GM10248 (cell line): Measurements from ENCODE around the gene MMS22L.

Experiments used
- CTCF ChIA-PET: fragments of 300-600 bp; sonication (Branson Sonifier 250); formaldehyde crosslinking; extraction: SDS; loops from one replicate; lab custom pipeline; 2021; ENCODE audit warnings: antibody characterized with exemption; lab: Yijun Ruan, JAX
- POLR2A ChIA-PET: fragments of 350-650 bp; sonication (Branson Sonifier 250); formaldehyde crosslinking; extraction: SDS; loops from one replicate; lab custom pipeline; 2020; ENCODE audit warnings: antibody characterized with exemption; lab: Yijun Ruan, JAX
- DNase-seq: peaks from one replicate; pipeline ENCODE4 v3.0.0; 2012; ENCODE audit errors: extremely low spot score
- CTCF ChIP-seq: IDR thresholded peaks from 2 replicates; pipeline ENCODE4 v1.5.1; 2012; ENCODE audit warnings: mild to moderate bottlenecking, low read depth; ENCODE audit errors: extremely low read depth, missing control alignments, control extremely low read depth

The MMS22L gene

GRCh38 chr6:97198046-97198565, 84.9 kb downstream of the MMS22L start:
- ChIA-PET CTCF (interaction anchor here (1.2 to 11.0 kb wide), 5 partner anchors 10 to 40 kb away, joined by 3 to 126 read pairs (median 3); no protein-coding TSS in a partner anchor), POLR2A (no interaction called here)
- no peak for DNase-seq
- no peak for TF ChIP-seq CTCF

- no peak for DNase-seq
- TF ChIP-seq CTCF, result no peak
- CTCF ChIA-PET, result interaction anchor here (11.0 kb wide), 1 partner anchor 9 kb away, joined by 126 read pairs; no protein-coding TSS in a partner anchor
- POLR2A ChIA-PET, result no interaction called here
Measured at GRCh38 chr6:97195117-97195516, 87.9 kb downstream of the MMS22L start.

GRCh38 chr6:97189767-97190166, 93.2 kb downstream of the MMS22L start:
- no peak for DNase-seq
- POLR2A ChIA-PET, result interaction anchor here (0.6 kb wide), 1 partner anchor 150 kb away, joined by 4 read pairs; no protein-coding TSS in a partner anchor
- CTCF ChIA-PET, result interaction anchor here (1.4 to 10.8 kb wide), 6 partner anchors 9 to 205 kb away, joined by 4 to 126 read pairs (median 7); no protein-coding TSS in a partner anchor
- no peak for TF ChIP-seq CTCF

GRCh38 chr6:97187951-97188350, 95.1 kb downstream of the MMS22L start:
- CTCF ChIA-PET, result interaction anchor here (1.7 to 10.8 kb wide), 3 partner anchors 12 to 210 kb away, joined by 3 to 126 read pairs (median 59); no protein-coding TSS in a partner anchor
- POLR2A ChIA-PET, result no interaction called here
- no peak for TF ChIP-seq CTCF
- DNase-seq, result peak; percentile 6

- CTCF ChIA-PET, result interaction anchor here (0.6 to 10.8 kb wide), 21 partner anchors 9 to 311 kb away, joined by 3 to 126 read pairs (median 5); no protein-coding TSS in a partner anchor
- POLR2A ChIA-PET, result no interaction called here
- peak; percentile 98 for TF ChIP-seq CTCF
- peak; percentile 32 for DNase-seq
Measured at GRCh38 chr6:97186416-97186999, 96.5 kb downstream of the MMS22L start.

GRCh38 chr6:97177905-97178304, 105.1 kb downstream of the MMS22L start:
- no peak for TF ChIP-seq CTCF
- DNase-seq, result no peak
- POLR2A ChIA-PET, result no interaction called here
- CTCF ChIA-PET, result interaction anchor here (0.9 to 2.3 kb wide), 3 partner anchors 8 to 37 kb away, joined by 3 to 17 read pairs (median 4); no protein-coding TSS in a partner anchor
